Stromal cell of bone marrow (primary cell): ENCODE data around the gene RDH14.
A peak's percentile ranks its signal among the peaks of the same experiment; 100 is the strongest.

Experiments
- DNase-seq: peaks from one replicate; pipeline ENCODE4 v3.0.0-alpha.2; 2012; ENCODE audit warnings: low read depth

The RDH14 gene, protein sequence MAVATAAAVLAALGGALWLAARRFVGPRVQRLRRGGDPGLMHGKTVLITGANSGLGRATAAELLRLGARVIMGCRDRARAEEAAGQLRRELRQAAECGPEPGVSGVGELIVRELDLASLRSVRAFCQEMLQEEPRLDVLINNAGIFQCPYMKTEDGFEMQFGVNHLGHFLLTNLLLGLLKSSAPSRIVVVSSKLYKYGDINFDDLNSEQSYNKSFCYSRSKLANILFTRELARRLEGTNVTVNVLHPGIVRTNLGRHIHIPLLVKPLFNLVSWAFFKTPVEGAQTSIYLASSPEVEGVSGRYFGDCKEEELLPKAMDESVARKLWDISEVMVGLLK

GRCh38 chr2:18560031-18560796, at the start of gene RDH14:
TSS of gene RDH14 (minus strand) at chr2:18560653. CDS start at chr2:18560572, 81 bp downstream.
- peak; percentile 90 for DNase-seq

DNA sequence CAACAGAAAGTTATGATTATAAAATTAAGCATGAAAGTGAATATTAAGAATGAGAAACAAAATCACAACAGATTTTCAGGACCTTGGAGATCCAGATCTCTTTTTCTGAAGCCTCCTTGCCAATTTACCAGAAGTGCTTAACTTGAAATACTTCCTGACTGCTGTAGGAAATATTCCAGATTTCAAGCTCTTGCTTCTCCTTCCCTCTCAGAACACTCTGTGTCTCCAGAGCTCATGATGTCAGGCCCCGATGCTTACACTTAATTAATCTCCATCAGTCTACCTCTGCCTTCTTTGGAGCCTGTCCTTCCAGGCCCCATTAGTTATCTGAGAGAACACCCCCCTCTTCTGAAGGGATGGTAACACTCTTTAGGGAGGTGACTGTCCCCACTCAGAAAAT, 49.6 kb upstream of the RDH14 start:
- no peak for DNase-seq

DNA sequence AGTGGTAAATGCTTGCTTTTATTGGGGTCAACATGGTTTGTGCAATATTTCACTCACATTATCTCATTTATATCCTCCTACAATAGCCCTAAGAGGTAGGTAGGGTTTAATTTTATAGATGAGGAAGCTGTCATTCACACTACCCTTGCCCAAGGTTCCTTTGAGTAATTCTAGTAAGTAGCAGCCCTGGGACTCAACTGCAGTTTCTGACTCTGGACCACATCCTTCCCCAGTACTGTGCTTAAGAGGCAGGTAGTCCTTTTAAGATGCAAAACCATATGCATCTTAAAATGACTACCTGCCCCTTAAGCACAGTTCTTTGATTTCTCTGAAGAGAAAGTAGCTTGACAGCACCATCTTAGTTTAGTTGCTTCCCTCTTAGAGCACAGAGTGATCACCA, 44.7 kb upstream of the RDH14 start:
- DNase-seq, result no peak

DNA sequence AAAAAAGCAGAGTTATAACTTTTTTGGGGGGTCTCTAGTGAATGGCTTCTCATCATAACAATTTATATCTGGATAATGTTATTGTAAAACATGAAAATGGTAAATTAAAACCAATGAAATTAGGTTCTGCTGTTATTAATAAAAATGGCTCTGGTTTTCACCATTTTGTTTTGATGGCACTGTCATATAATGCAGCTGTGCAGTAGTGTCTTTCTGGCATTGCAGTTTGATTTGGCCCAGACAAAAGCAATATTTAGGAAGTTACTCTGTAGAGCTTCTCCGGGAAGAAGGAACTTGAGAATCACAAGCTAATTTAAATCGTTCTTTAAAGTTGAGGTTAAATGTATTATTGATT, 44.1 kb upstream of the RDH14 start:
- no peak for DNase-seq

DNA sequence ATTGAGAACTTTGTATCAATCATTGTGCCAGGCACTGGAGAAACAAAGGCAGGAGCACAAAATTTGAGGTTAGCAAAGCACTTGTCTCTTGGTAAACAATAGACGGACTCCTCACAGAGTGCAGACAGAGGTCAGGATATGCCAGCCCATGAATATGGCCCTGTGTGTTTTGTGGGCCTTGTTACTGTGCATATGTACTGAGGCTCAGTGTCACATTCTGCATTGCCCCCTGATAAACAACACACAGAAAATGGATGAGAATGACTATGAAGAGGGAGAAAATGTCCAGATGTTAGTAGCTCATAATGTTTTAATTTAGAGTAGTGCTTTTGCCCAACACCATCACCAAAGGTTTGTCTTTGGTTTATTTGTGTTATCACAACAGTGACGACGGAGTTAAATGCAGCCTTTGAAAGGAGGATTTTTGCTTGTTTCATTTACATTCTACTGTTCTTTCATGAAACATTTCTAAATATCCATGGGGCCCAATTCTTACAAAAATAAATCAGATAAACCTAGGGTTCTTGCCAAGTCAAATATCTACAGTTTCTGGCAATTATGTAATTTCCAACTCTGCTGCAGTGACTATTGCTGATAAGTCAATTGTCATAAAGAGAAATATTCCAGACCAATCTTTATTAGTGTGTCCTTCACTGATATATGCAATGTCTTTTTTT, 43.5 kb upstream of the RDH14 start:
- DNase-seq, result no peak

GRCh38 chr2:18602298-18602697, 41.8 kb upstream of the RDH14 start:
- no peak for DNase-seq

DNA sequence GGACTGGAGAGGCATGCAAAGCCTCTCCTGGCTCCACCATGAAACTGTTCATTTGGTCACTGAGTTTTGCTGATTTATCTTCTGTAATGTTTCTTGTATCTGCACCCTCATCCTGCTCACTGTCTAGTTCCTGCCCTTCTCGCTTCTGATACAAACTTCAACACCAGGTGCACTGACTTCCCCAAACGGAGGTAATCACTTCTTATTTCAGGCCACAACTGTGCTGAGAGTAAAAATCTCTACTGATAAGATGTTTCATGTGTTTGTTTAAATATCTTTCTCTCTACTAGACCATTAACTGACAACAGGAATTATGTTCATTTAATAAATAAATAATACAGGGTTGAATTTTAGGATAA, 39.8 kb upstream of the RDH14 start:
- no peak for DNase-seq

GRCh38 chr2:18599509-18600254, 39.2 kb upstream of the RDH14 start:
- peak; percentile 76 for DNase-seq

DNA sequence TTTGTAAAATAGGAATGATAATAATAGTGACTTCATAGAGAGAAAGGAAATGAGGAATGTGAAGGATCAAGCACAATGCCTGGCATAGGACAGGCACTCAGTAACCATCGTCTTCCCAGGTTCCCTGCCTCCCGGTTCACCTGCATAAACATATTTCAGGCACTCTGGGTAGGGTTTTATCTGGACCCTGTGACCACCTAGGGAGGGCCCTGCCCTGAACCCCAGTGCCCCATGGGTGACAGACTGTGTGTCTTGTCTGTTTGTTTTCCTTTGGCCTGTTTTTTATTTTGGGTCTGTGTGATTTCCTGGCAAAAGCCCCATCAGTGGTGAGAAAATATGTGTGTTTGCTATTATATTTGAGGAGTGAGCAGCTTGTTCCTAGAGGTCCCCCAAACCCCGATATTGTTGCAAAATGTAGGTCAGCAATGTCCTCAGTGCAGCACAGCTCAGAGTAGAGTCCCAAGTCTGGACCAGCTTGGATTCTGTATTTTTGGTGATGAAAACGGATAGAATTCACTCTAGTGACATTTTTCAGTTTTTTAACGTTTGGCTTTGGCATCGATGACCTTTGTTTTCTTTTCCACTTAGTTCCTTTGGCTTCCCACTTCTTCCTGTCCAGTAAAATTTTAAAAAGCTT, 38.5 kb upstream of the RDH14 start:
- no peak for DNase-seq

DNA sequence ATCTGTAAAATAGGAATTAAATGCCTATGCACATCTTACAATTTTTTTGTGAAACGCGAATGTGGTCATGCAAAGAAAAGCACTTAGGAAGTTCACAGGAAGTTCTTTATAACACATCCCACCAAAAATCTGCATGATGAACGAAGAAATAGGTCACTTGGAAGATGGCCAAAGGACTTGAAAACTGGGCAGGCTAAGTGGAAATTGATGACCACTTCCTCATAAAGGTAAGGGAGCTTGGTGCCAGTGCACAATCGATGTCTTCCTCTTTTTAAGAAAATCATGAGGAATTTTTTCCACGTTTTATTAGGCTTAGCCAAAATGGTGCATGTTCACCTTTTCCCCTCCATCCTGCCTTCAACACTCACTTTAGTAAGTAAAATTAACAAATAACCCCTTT, 37.2 kb upstream of the RDH14 start:
- DNase-seq, result no peak

DNA sequence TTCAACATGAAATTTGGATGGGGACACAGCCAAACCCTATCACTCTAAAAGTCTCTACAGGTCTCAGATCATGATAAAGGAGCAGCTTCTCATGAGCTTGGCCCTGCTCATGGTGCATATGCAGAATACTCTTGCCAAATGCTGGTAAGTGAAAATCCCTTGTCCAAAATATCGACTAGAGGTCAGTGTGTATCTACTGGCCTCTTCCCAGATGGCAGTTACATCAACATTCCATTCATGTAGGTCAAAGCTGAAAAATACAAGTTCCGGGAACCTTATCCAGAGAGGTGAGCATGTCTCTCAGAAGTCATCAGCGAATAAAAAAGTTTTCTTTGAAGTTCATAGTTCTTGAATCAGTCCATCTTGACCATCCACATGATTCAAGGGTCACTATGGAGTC, 36.5 kb upstream of the RDH14 start:
- DNase-seq, result no peak

DNA sequence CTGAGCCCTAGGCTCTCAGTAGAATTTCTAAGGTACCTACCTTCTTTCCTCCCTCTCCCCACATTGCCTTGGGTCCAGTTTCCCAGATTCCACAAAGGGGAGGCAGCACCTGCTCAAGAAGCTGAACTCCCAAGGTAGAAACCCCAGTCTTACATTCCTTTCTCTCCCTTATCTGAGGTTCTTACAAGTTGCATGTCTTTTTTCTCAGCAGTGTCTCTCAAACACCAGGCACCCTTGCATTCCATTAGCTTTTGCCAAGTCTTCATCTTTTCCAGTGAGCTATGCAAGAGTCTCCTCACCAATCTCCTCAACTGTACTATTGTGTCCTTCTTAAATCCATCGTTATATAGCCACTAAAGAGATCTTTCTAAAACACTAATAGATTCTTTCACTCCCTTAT, 33.0 kb upstream of the RDH14 start:
- DNase-seq, result no peak

GRCh38 chr2:18592372-18592771, 31.9 kb upstream of the RDH14 start:
- no peak for DNase-seq

DNA sequence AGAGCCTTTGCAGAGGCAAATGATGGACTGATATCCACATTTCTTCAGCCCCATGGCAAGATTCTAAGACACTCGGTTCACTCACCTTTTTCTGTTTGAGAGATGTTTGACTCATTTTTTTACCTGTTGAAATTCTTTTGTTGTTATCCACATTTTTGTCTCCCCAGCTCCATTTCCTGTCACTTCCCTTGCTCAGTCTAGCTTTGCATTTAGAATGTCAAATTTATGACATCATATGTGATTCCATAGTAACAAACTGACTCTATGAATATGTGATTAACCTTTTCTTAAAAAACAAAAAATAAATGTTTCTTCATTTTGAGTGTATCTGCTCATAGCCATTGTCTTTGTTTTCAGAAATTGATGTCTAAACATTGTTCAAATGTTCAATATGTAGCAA, 28.9 kb upstream of the RDH14 start, which contains the start of gene NT5C1B:
Gene NT5C1B (minus strand): TSS at position 216 of the 400 bp plus-strand sequence. CDS start 101 bp downstream, at position 115.
- DNase-seq, result no peak

DNA sequence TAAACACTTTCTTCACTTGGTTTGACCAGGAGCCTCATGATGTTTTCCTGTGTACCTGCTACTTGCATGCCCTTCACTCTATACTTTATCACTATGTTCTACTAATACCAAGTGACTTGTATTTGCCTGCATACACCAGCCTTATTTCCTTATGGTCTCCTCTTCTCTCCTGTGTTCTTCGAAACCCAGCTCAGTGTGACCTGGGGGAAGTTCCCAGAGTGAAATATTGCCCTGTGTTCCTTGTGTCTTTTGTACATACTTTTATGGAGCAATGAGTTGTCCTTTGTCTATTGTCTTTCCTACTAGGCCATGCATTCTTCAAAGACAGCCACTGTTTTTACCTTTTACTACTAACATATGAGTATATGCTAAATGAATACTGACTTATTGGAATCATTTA, 28.3 kb upstream of the RDH14 start:
- no peak for DNase-seq

DNA sequence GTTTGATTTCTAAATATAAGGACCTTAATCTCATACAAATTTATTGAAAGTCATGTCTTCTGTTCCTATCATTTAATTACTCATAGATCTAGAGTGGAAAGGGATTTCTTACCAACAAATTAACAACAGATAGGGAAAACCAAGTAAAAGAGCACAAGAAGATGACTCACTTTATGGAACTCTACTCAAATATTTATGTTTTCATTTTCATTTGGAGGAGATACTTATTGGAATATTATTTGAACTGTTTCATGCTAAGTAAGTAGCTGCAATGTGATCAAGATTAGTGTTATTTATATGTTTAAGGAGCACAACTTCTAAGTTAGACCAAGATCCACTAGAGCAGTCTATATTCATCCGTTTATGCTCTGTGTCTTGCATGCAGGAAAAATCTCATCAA, 27.6 kb upstream of the RDH14 start:
- DNase-seq, result no peak

- no peak for DNase-seq
Observed at GRCh38 chr2:18585526-18585925, 25.1 kb upstream of the RDH14 start.

DNA sequence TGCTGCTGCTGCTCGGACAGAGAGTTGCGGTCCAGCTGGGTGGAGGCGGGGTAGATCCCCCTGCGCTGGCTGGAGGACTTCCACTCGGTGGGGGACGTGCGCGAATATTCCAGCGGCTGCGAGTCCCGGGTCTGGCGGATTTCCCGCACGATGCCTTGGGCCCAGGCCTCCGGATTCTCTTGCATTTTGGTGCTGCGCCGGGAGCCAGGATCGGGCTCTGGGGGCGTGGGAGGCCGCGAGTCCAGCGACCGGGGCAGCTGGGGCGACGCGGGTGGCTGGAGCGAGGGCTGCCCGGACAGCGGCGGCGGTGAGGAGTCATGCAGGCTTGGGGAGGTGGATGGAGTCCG, 24.1 kb upstream of the RDH14 start:
- DNase-seq, result no peak

DNA sequence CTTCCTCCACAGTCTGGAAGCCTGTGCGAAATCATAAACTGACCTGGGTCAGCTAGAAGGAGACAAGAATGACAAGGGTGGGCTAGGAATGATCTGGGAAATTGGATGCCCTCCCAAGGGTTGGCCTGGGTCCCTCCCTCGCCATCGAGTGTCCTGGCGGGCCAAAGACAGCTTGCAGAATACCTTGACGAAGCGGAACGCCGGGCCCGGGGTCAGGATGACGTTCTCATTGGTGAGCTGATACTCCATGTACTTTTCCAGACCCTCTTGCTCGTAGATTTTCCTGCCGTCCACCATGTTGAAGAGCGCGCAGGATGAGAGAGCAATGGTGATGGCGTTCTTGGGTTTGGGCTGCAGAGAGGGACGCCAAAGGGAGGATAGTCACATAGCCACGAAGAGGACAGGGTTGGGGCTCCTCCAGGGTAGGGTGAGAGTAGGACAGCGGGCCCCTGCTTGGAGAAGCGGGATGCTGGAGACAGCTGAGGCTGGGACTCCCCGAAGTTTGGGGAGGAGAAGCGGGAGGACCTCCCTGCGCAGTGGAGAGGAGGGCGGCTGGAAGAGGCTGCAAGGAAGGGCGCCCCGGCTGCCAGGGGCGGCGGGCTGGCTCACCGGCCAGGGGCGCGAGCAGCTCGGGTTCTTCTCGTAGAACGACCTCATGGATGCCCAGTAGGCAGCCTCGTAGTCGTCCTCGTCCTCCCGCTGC, 23.6 kb upstream of the RDH14 start:
- no peak for DNase-seq

DNA sequence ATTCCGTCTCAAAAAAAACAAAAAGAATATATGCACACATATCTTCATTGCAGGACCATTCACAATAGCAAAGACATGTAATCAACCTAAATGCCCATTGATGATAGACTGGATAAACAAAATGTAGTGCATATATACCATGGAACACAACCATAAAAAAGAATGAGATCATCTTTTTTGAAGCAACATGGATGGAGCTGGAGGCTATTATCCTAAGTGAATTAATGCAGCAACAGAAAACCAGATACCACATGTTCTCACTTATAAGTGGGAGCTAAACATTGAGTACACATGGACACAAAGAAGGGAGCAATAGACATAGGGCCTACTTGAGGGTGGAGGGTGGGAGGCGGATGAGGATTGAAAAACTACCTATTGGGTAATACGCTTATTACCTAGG, 20.2 kb upstream of the RDH14 start:
- no peak for DNase-seq

GRCh38 chr2:18578033-18578432, 17.6 kb upstream of the RDH14 start:
- DNase-seq, result no peak
